OCI-LY1 (cell line): Measurements from ENCODE around the gene PIANP.

Source experiments
- H2AFZ ChIP-seq: fragments of 200-600 bp; sonication (generic), shearing (Covaris generic); 2 replicates; pipeline ENCODE4 v1.6.0; 2014; ENCODE audit warnings: antibody characterized with exemption, mild to moderate bottlenecking, low read length
- H3F3A ChIP-seq: fragments of 200-600 bp; sonication (generic), shearing (Covaris generic); 2 replicates; pipeline ENCODE4 v1.6.0; 2014; ENCODE audit warnings: mild to moderate bottlenecking, antibody characterized with exemption, low read length, moderate library complexity; ENCODE audit not compliant: insufficient read depth
- H3K27ac ChIP-seq: fragments of 200-600 bp; sonication (generic); 2 replicates; pipeline ENCODE4 v1.5.1; 2014; ENCODE audit warnings: low read length, mixed run types, mild to moderate bottlenecking, low read depth; ENCODE audit not compliant: poor library complexity, severe bottlenecking
- H3K27me3 ChIP-seq: fragments of 200-600 bp; sonication (generic); 2 replicates; pipeline ENCODE4 v1.6.0; 2014; ENCODE audit warnings: antibody characterized with exemption, mild to moderate bottlenecking, low read length, moderate library complexity; ENCODE audit not compliant: insufficient read depth
- H3K36me3 ChIP-seq: fragments of 200-600 bp; sonication (generic); 2 replicates; pipeline ENCODE4 v1.6.1; 2014; ENCODE audit warnings: mild to moderate bottlenecking, antibody characterized with exemption, low read length, moderate library complexity, mixed read lengths; ENCODE audit not compliant: insufficient read depth
- H3K4me1 ChIP-seq: fragments of 200-600 bp; sonication (generic); 2 replicates; pipeline ENCODE4 v1.5.1; 2014; ENCODE audit warnings: mild to moderate bottlenecking, low read length, moderate library complexity; ENCODE audit not compliant: insufficient read depth, severe bottlenecking
- H3K4me2 ChIP-seq: fragments of 200-600 bp; sonication (generic), shearing (Covaris generic); 2 replicates; pipeline ENCODE4 v1.6.1; 2014; ENCODE audit warnings: low read length
- H3K4me3 ChIP-seq: fragments of 200-600 bp; sonication (generic); 2 replicates; pipeline ENCODE4 v1.5.1; 2014; ENCODE audit warnings: low read length, low read depth, mild to moderate bottlenecking, mixed read lengths; ENCODE audit not compliant: poor library complexity, severe bottlenecking
- H3K79me2 ChIP-seq: fragments of 200-600 bp; shearing (Covaris generic); 2 replicates; pipeline ENCODE4 v1.6.1; 2016; ENCODE audit warnings: mixed run types, low read length, mixed read lengths; ENCODE audit not compliant: insufficient read depth
- H3K9ac ChIP-seq: fragments of 200-600 bp; sonication (generic), shearing (Covaris generic); 2 replicates; pipeline ENCODE4 v1.6.1; 2014; ENCODE audit warnings: mild to moderate bottlenecking, low read length, mixed read lengths
- H3K9me2 ChIP-seq: fragments of 200-600 bp; sonication (generic), shearing (Covaris generic); 2 replicates; pipeline ENCODE4 v1.6.1; 2014; ENCODE audit warnings: low read depth, mild to moderate bottlenecking, low read length, mixed read lengths
- H3K9me3 ChIP-seq: fragments of 200-600 bp; shearing (Covaris generic); 2 replicates; pipeline ENCODE4 v1.6.1; 2014; ENCODE audit warnings: low read length, mixed read lengths
- H4K20me1 ChIP-seq: fragments of 200-600 bp; sonication (generic), shearing (Covaris generic); 2 replicates; pipeline ENCODE4 v1.6.0; 2016; ENCODE audit warnings: mild to moderate bottlenecking, low read length; ENCODE audit not compliant: insufficient read depth
- EZH2 ChIP-seq: fragments of 200-600 bp; sonication (generic), shearing (Covaris generic); IDR thresholded peaks from 2 replicates; pipeline ENCODE4 v1.8.0; 2017; ENCODE audit warnings: borderline replicate concordance, mixed run types, mild to moderate bottlenecking, antibody characterized with exemption, low read length, moderate library complexity, mixed read lengths
- TF ChIP-seq, protein P1 (sequence below): fragments of 200-600 bp; sonication (generic), shearing (Covaris generic); IDR thresholded peaks from 2 replicates; pipeline ENCODE4 v1.5.1; 2017; ENCODE audit warnings: mild to moderate bottlenecking, antibody characterized with exemption, low read length, moderate library complexity, mixed read lengths

PIANP gene

DNA sequence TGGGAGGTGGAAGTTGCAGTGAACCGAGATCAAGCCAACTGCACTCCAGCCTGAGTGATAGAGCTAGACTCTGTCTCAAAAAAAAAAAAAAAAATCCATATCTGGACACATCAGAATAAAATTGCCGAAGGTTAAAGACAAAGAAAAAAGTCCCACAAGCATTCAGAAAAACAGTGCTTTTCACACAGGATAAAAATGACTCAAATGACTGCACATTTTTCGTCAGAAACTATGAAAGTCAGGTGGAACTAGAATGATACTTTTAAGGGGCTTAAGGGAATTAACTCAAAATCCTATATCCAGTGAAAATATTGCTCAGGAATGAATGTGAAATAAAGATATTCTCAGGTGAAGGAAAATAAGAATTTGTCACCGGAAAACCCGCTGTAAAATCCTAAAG lies 36.1 kb upstream of the PIANP start:
- TF ChIP-seq EZH2: no peak
- TF ChIP-seq, protein P1, sequence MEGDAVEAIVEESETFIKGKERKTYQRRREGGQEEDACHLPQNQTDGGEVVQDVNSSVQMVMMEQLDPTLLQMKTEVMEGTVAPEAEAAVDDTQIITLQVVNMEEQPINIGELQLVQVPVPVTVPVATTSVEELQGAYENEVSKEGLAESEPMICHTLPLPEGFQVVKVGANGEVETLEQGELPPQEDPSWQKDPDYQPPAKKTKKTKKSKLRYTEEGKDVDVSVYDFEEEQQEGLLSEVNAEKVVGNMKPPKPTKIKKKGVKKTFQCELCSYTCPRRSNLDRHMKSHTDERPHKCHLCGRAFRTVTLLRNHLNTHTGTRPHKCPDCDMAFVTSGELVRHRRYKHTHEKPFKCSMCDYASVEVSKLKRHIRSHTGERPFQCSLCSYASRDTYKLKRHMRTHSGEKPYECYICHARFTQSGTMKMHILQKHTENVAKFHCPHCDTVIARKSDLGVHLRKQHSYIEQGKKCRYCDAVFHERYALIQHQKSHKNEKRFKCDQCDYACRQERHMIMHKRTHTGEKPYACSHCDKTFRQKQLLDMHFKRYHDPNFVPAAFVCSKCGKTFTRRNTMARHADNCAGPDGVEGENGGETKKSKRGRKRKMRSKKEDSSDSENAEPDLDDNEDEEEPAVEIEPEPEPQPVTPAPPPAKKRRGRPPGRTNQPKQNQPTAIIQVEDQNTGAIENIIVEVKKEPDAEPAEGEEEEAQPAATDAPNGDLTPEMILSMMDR: no peak
- no peak overlapping the region for H3K4me2 ChIP-seq

GRCh38 chr12:6735448-6736191 lies 35.0 kb upstream of the PIANP start:
- H2AFZ ChIP-seq: no peak overlapping the region
- peaks cover 9% of the 10 kb centered on the region for H3K36me3 ChIP-seq
- H4K20me1 ChIP-seq: no peaks in the 10 kb centered on the region
- no peaks in the 10 kb centered on the region for H3K27me3 ChIP-seq
- no peaks in the 10 kb centered on the region for H3K79me2 ChIP-seq
- TF ChIP-seq, protein P1: peak; percentile 60; the same call in 1 of the 2 replicates
- no peak for TF ChIP-seq EZH2
- H3K4me2 ChIP-seq: no peak overlapping the region
- no peak overlapping the region for H3K27ac ChIP-seq
- no peaks in the 10 kb centered on the region for H3K9me3 ChIP-seq
- no peaks in the 10 kb centered on the region for H3K9me2 ChIP-seq
- no peak overlapping the region for H3K4me3 ChIP-seq
- peaks cover 2% of the 10 kb centered on the region for H3K4me1 ChIP-seq
- no peaks in the 10 kb centered on the region for H3F3A ChIP-seq
- H3K9ac ChIP-seq: no peak overlapping the region

More for the DNA sequence above, 36.1 kb upstream of the PIANP start:
- H3K79me2 ChIP-seq: no peaks in the 10 kb centered on the region
- H2AFZ ChIP-seq: no peak overlapping the region
- H3K9me2 ChIP-seq: no peaks in the 10 kb centered on the region
- no peak overlapping the region for H3K27ac ChIP-seq
- H3K9ac ChIP-seq: no peak overlapping the region
- no peak overlapping the region for H3K4me3 ChIP-seq
- H3K27me3 ChIP-seq: no peaks in the 10 kb centered on the region
- no peaks in the 10 kb centered on the region for H3F3A ChIP-seq
- H3K36me3 ChIP-seq: no peaks in the 10 kb centered on the region
- H4K20me1 ChIP-seq: no peaks in the 10 kb centered on the region
- no peaks in the 10 kb centered on the region for H3K4me1 ChIP-seq
- no peaks in the 10 kb centered on the region for H3K9me3 ChIP-seq

- no peaks in the 10 kb centered on the region for H3K9me3 ChIP-seq
- peaks cover 18% of the 10 kb centered on the region for H3K36me3 ChIP-seq
- H3K79me2 ChIP-seq: no peaks in the 10 kb centered on the region
- no peaks in the 10 kb centered on the region for H3K9me2 ChIP-seq
- no peaks in the 10 kb centered on the region for H4K20me1 ChIP-seq
- no peak overlapping the region for H3K9ac ChIP-seq
- no peak overlapping the region for H3K4me2 ChIP-seq
- H3F3A ChIP-seq: no peaks in the 10 kb centered on the region
- TF ChIP-seq, protein P1: no peak
- no peak for TF ChIP-seq EZH2
- no peak overlapping the region for H2AFZ ChIP-seq
- H3K27ac ChIP-seq: no peak overlapping the region
- peaks cover 11% of the 10 kb centered on the region for H3K4me1 ChIP-seq
- H3K27me3 ChIP-seq: no peaks in the 10 kb centered on the region
- no peak overlapping the region for H3K4me3 ChIP-seq
Measured at GRCh38 chr12:6734506-6735387, 34.1 kb upstream of the PIANP start.
